Nephron progenitor cell (in vitro differentiated cells): Measurements from ENCODE around the gene SLC12A6.

ENCODE experiments used
- DNase-seq: peaks from one replicate; pipeline ENCODE4 v3.0.0; 2021
- H3K27ac Mint-ChIP-seq: 2 replicates; pipeline ENCODE4 v1.8.0; 2021; ENCODE audit warnings: mild to moderate bottlenecking, moderate library complexity, mixed read lengths
- H3K27me3 Mint-ChIP-seq: 2 replicates; pipeline ENCODE4 v1.8.0; 2021; ENCODE audit warnings: mild to moderate bottlenecking, low read depth, mixed read lengths; ENCODE audit not compliant: poor library complexity
- H3K36me3 Mint-ChIP-seq: 2 replicates; pipeline ENCODE4 v1.8.0; 2021; ENCODE audit warnings: low read depth, mixed read lengths
- H3K4me1 Mint-ChIP-seq: 2 replicates; pipeline ENCODE4 v1.8.0; 2021; ENCODE audit warnings: mixed read lengths
- H3K4me3 Mint-ChIP-seq: 2 replicates; pipeline ENCODE4 v1.8.0; 2021; ENCODE audit warnings: mild to moderate bottlenecking, moderate library complexity, mixed read lengths
- H3K9me3 Mint-ChIP-seq: 2 replicates; pipeline ENCODE4 v1.8.0; 2021; ENCODE audit warnings: mild to moderate bottlenecking, moderate library complexity, mixed read lengths
- TF ChIP-seq, protein P1 (sequence below): fragments of 200-600 bp; sonication (generic); IDR thresholded peaks from 2 replicates; pipeline ENCODE4 v1.5.0; 2021; ENCODE audit warnings: antibody characterized with exemption

The SLC12A6 gene

DNA sequence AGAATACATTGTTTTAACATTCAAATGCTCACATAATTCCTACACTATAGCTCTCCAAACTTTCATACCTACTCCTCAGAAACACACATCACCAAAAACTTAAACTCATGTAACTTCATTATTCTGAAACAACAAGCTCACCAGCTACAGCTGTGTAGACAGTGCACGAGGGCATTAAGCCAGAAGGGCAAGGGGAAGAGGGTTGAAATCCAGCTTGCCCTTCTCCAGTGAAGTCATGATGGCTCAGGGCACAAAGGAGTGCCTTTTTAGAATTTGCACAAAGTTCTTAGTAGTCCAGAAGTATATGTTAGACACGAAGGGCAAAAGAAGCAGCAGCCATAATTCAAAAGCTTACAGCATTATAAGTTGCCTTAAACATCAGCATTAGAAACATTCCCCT is 8.6 kb downstream of the SLC12A6 start:
- Mint-ChIP-seq H3K4me1 (peaks cover 17% of the 10 kb centered on the region), H3K36me3 (no peaks in the 10 kb centered on the region), H3K27me3 (peaks cover 3% of the 10 kb centered on the region), H3K4me3 (no peak overlapping the region), H3K9me3 (no peaks in the 10 kb centered on the region), H3K27ac (no peak overlapping the region)
- TF ChIP-seq, protein P1, sequence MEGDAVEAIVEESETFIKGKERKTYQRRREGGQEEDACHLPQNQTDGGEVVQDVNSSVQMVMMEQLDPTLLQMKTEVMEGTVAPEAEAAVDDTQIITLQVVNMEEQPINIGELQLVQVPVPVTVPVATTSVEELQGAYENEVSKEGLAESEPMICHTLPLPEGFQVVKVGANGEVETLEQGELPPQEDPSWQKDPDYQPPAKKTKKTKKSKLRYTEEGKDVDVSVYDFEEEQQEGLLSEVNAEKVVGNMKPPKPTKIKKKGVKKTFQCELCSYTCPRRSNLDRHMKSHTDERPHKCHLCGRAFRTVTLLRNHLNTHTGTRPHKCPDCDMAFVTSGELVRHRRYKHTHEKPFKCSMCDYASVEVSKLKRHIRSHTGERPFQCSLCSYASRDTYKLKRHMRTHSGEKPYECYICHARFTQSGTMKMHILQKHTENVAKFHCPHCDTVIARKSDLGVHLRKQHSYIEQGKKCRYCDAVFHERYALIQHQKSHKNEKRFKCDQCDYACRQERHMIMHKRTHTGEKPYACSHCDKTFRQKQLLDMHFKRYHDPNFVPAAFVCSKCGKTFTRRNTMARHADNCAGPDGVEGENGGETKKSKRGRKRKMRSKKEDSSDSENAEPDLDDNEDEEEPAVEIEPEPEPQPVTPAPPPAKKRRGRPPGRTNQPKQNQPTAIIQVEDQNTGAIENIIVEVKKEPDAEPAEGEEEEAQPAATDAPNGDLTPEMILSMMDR: no peak
- no peak for DNase-seq

DNA sequence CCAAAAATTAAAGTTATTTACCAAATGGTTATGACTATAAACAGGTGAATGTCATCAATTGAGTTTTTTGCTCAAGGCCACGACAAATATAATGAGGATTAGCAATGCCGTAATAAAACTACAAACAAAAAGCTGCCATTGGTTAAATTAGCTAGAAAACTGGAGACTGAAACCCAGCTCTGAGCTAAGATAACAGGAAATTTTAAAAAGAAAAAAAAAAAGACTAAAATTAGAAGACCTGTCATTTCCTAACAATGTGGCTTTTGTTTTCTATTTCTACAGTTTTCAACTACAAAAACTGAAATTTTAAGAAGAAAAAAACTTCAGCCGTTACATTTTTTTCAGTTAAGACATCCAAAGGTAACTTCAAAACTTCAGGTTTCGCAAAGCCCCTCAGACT is 9.7 kb downstream of the SLC12A6 start:
- TF ChIP-seq, protein P1: no peak
- peaks cover 3% of the 10 kb centered on the region for H3K36me3 Mint-ChIP-seq
- no peak for DNase-seq
- no peak overlapping the region for H3K27ac Mint-ChIP-seq
- H3K27me3 Mint-ChIP-seq: no peaks in the 10 kb centered on the region
- no peak overlapping the region for H3K4me3 Mint-ChIP-seq
- peaks cover 3% of the 10 kb centered on the region for H3K9me3 Mint-ChIP-seq
- H3K4me1 Mint-ChIP-seq: peaks cover 8% of the 10 kb centered on the region

DNA sequence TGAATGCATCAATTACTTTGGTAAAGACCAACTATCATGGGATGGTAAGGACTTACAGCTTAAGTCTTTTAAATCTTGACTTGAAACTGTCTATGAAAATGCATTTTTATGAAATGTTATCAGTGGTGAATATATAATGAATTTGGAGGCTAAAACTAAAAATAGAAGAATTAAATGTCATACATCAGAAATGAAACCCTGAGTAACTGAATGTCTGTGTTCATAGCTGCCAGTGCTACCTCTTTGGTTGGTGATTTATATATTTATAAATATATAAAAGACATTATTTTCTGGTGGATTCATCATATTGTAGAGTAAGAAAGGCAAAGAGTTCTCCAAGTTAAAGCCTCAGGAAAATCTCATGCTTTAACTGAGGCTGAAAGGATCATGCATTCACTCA is 12.2 kb downstream of the SLC12A6 start:
- Mint-ChIP-seq H3K4me1 (peaks cover 6% of the 10 kb centered on the region), H3K9me3 (peaks cover 8% of the 10 kb centered on the region), H3K27me3 (peaks cover 5% of the 10 kb centered on the region), H3K27ac (no peak overlapping the region), H3K36me3 (peaks cover 8% of the 10 kb centered on the region), H3K4me3 (no peak overlapping the region)
- TF ChIP-seq, protein P1: no peak
- DNase-seq: no peak

DNA sequence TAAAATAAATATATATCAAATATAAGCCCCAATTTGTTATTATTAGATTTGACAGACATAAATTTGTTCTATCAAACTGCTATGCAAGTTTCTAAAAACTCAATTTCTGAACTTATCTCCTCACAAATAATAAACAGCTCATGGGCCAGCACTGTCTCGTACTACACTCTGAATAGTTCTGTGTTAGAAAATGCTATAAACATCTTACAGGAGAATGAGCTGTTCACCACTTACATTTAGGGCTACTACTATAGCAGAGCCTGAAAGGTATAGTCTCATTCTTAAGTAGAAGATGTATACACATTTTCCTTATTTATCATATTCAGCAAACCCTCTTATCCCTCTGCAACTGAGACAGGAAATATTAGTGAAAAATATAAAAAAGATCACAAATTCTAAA is 12.6 kb downstream of the SLC12A6 start:
- TF ChIP-seq, protein P1: no peak
- H3K4me3 Mint-ChIP-seq: no peak overlapping the region
- H3K9me3 Mint-ChIP-seq: peaks cover 8% of the 10 kb centered on the region
- H3K4me1 Mint-ChIP-seq: peaks cover 10% of the 10 kb centered on the region
- DNase-seq: no peak
- no peak overlapping the region for H3K27ac Mint-ChIP-seq
- peaks cover 8% of the 10 kb centered on the region for H3K36me3 Mint-ChIP-seq
- peaks cover 5% of the 10 kb centered on the region for H3K27me3 Mint-ChIP-seq

DNA sequence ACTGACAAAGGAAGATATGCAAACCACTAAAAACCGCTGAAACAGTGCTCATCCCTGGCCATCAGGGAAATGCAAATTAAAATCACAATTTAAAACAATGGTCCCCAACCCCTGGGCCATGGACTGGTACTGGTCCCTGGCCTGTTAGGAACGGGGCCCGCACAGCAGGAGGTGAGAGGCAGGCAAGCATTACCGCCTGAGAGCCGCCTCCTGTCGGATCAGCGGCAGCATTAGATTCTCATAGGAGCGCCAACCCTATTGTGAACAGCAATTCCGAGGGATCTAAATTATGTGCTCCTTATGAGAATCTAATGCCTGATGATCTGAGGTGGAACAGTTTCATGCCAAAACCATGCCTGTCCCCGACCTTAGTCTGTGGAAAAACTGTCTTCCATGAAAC is 14.4 kb downstream of the SLC12A6 start:
- Mint-ChIP-seq H3K27me3 (peaks cover 8% of the 10 kb centered on the region), H3K27ac (no peak overlapping the region), H3K9me3 (peaks cover 8% of the 10 kb centered on the region), H3K4me1 (peaks cover 26% of the 10 kb centered on the region), H3K36me3 (peaks cover 8% of the 10 kb centered on the region), H3K4me3 (no peak overlapping the region)
- DNase-seq: no peak
- TF ChIP-seq, protein P1: no peak

DNA sequence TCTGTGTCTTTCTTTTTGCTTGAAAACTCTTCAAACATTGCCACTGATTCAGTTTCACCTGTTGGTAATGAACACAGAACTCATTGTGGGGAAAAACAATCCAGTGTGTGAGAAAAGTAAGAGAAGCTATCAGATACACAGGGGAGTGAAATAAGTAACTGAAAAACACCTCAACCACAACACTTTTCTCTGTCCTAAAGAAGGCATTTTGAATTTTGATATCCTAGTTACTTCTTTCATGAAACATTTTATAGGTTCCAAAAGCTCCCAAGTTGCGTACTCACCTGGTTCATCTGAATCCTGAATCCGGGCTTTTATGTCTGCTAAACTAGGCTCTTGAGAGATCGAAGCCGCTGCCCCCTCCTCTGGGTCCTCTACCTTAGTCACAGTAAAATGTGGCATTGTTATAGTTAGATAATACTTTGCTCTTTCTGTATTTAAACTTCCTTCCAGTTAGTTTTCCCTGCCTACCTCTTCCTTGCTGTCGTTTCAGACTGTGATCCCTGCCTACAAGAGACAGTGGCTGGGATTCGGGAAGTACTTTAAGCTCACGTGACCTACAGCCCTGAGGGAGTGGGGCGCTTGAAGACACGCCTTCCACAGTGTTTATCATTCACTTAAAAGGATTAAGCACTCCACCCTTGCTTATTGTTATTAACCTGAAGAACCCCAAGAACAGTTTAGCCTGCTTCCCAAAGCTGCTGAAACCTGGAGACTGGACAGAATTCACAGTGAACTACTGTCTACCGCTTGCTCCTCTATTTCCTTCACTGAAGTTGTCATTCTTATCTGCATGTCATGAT is 19.1 kb downstream of the SLC12A6 start:
- H3K27ac Mint-ChIP-seq: peak overlapping the region; percentile 44
- peak overlapping the region; percentile 88 for H3K4me3 Mint-ChIP-seq
- H3K36me3 Mint-ChIP-seq: peaks cover 15% of the 10 kb centered on the region
- TF ChIP-seq, protein P1: no peak
- H3K27me3 Mint-ChIP-seq: peaks cover 8% of the 10 kb centered on the region
- H3K9me3 Mint-ChIP-seq: peaks cover 8% of the 10 kb centered on the region
- DNase-seq: no peak
- peaks cover 40% of the 10 kb centered on the region for H3K4me1 Mint-ChIP-seq
